ENCODE data around the gene FSTL4. TPM values are rescaled to one million over a fixed set of nuclear protein-coding genes. Genes with fewer than 3 reads are reported as not detected.
A peak's percentile ranks its signal among the peaks of the same experiment; 100 is the strongest.

The FSTL4 gene
- polyA plus RNA-seq, 3 donors = not detected

DNA sequence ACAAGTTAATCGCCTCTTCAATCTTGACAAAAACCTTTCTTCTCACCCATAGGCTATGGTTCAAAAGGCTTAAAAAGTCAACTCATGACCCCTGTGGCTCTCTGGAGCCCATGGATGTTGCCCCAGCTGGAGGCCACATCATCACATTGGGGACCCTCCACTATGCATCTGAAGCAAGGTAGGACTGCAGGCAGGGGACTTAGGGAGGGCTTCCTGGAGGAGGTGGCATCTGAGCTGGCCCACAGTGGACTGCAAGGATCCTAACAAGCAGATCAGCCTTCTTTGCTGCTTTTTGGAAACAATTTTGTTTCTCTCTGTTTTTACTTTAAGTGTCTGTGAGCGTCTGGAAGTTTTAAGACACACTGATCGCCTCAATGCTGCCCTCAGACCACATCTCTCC is 325.9 kb downstream of the FSTL4 start:
- Histone ChIP-seq H4K20me1 (ENCODE audit: insufficient read depth, low read length) (no peaks in the 10 kb centered on the region), H3K4me3 (replicated peaks in 1 of 3; ENCODE audit: low read depth in 2 of 3, low read length in 3 of 3) (no peak overlapping the region), H3K36me3 (replicated peaks in 1 of 2; ENCODE audit: control insufficient read depth in 1 of 2, insufficient read depth in 2 of 2, low read length in 2 of 2) (no peaks in the 10 kb centered on the region), H2AFZ (ENCODE audit: insufficient read depth, low read depth, low read length, poor library complexity, severe bottlenecking) (no peak overlapping the region), H3K79me2 (ENCODE audit: insufficient read depth, low read length) (no peaks in the 10 kb centered on the region), H3K27me3 (ENCODE audit: control insufficient read depth in 2 of 2, insufficient read depth in 2 of 2, low read length in 2 of 2) (no peaks in the 10 kb centered on the region), H3K9ac (ENCODE audit: insufficient read depth, low read length, poor library complexity, severe bottlenecking) (no peak overlapping the region), H3K4me2 (replicated peaks; ENCODE audit: extremely low read depth, low read length, poor library complexity, severe bottlenecking) (no peak overlapping the region), H3K9me3 (replicated peaks in 1 of 2; ENCODE audit: control insufficient read depth in 1 of 2, insufficient read depth in 1 of 2, low read length in 2 of 2) (no peaks in the 10 kb centered on the region), H3K27ac (ENCODE audit: low read depth in 1 of 2, low read length in 2 of 2) (no peak overlapping the region), H3K4me1 (ENCODE audit: control insufficient read depth in 1 of 2, insufficient read depth in 2 of 2, low read length in 2 of 2) (no peaks in the 10 kb centered on the region)
- intact Hi-C loops (cut with micrococcal nuclease) = loop anchor here in 1 of 2 donors (5.0 kb wide), 1 partner anchor 174 kb away; no protein-coding TSS in a partner anchor
- Mint-ChIP-seq H3K4me3 (no peak overlapping the region), H3K9me3 (no peaks in the 10 kb centered on the region), H3K27ac (no peak overlapping the region), H3K36me3 (no peaks in the 10 kb centered on the region), H3K27me3 (ENCODE audit: low read depth in 3 of 3) (peaks cover 0 to 3% (median 2%) of the 10 kb centered on the region in 3 donors), H3K4me1 (no peaks in the 10 kb centered on the region)
- WGBS (ENCODE audit: insufficient coverage) = 100% methylated on average over 1 of the region's 3 CpGs
- no peak for DNase-seq
- TF ChIP-seq, protein P1, sequence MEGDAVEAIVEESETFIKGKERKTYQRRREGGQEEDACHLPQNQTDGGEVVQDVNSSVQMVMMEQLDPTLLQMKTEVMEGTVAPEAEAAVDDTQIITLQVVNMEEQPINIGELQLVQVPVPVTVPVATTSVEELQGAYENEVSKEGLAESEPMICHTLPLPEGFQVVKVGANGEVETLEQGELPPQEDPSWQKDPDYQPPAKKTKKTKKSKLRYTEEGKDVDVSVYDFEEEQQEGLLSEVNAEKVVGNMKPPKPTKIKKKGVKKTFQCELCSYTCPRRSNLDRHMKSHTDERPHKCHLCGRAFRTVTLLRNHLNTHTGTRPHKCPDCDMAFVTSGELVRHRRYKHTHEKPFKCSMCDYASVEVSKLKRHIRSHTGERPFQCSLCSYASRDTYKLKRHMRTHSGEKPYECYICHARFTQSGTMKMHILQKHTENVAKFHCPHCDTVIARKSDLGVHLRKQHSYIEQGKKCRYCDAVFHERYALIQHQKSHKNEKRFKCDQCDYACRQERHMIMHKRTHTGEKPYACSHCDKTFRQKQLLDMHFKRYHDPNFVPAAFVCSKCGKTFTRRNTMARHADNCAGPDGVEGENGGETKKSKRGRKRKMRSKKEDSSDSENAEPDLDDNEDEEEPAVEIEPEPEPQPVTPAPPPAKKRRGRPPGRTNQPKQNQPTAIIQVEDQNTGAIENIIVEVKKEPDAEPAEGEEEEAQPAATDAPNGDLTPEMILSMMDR (IDR thresholded peaks at IDR 0.05) = no peak

- Histone ChIP-seq H3K36me3 (replicated peaks in 1 of 2; ENCODE audit: control insufficient read depth in 1 of 2, insufficient read depth in 2 of 2, low read length in 2 of 2) (no peaks in the 10 kb centered on the region), H3K4me2 (replicated peaks; ENCODE audit: extremely low read depth, low read length, poor library complexity, severe bottlenecking) (no peak overlapping the region), H3K4me1 (ENCODE audit: control insufficient read depth in 1 of 2, insufficient read depth in 2 of 2, low read length in 2 of 2) (no peaks in the 10 kb centered on the region), H3K9me3 (replicated peaks in 1 of 2; ENCODE audit: control insufficient read depth in 1 of 2, insufficient read depth in 1 of 2, low read length in 2 of 2) (no peaks in the 10 kb centered on the region), H3K27ac (ENCODE audit: low read depth in 1 of 2, low read length in 2 of 2) (no peak overlapping the region), H3K79me2 (ENCODE audit: insufficient read depth, low read length) (no peaks in the 10 kb centered on the region), H3K4me3 (replicated peaks in 1 of 3; ENCODE audit: low read depth in 2 of 3, low read length in 3 of 3) (no peak overlapping the region), H2AFZ (ENCODE audit: insufficient read depth, low read depth, low read length, poor library complexity, severe bottlenecking) (no peak overlapping the region), H3K9ac (ENCODE audit: insufficient read depth, low read length, poor library complexity, severe bottlenecking) (no peak overlapping the region), H3K27me3 (ENCODE audit: control insufficient read depth in 2 of 2, insufficient read depth in 2 of 2, low read length in 2 of 2) (no peaks in the 10 kb centered on the region), H4K20me1 (ENCODE audit: insufficient read depth, low read length) (no peaks in the 10 kb centered on the region)
- peak in 1 of 3 donors; percentile 30 for DNase-seq
- no peak overlapping the region for H3K4me3 Mint-ChIP-seq
- no peak overlapping the region for H3K27ac Mint-ChIP-seq
- intact Hi-C loops (cut with micrococcal nuclease) = loop anchor here in 1 of 2 donors (5.0 kb wide), 1 partner anchor 173 kb away; no protein-coding TSS in a partner anchor
- no peaks in the 10 kb centered on the region for H3K9me3 Mint-ChIP-seq
- no peaks in the 10 kb centered on the region for H3K4me1 Mint-ChIP-seq
- 73% methylated on average over 7 of the region's 7 CpGs for WGBS (ENCODE audit: insufficient coverage)
- H3K27me3 Mint-ChIP-seq (ENCODE audit: low read depth in 3 of 3) = peaks cover 0 to 4% (median 2%) of the 10 kb centered on the region in 3 donors
- TF ChIP-seq, protein P1 (IDR thresholded peaks at IDR 0.05) = no peak
- no peaks in the 10 kb centered on the region for H3K36me3 Mint-ChIP-seq
These were observed 326.7 kb downstream of the FSTL4 start for GRCh38 chr5:133285583-133286021.

Data from CD14-positive monocyte (primary cell).